Gastroesophageal sphincter (tissue), 3 donors: ENCODE data around the gene SIAH3.

Source experiments
- EP300 ChIP-seq: sonication (generic); formaldehyde crosslinking; IDR thresholded peaks from one replicate; pipeline ENCODE4 v1.6.1; 2017; ENCODE audit warnings: antibody characterized with exemption, mild to moderate bottlenecking
- POLR2A ChIP-seq, 2 donors: fragments of 450-650 bp; IDR thresholded peaks; one replicate each; pipeline ENCODE4 v1.6.1; 2017; ENCODE audit warnings: antibody characterized with exemption in 2 of 2, mild to moderate bottlenecking in 2 of 2, moderate library complexity in 1 of 2
- POLR2AphosphoS5 ChIP-seq: sonication (generic); formaldehyde crosslinking; IDR thresholded peaks from one replicate; pipeline ENCODE4 v1.6.1; 2017; ENCODE audit warnings: antibody characterized with exemption
- TF ChIP-seq, protein P1 (sequence below), 4 experiments: fragments of 200-600 bp in 2 of 4; fragments of 450-650 bp in 2 of 4; sonication (generic) in 1 of 4; IDR thresholded peaks; one replicate each; pipeline ENCODE4 v1.5.1; 2017 to 2019; ENCODE audit warnings: antibody characterized with exemption in 4 of 4, mild to moderate bottlenecking in 2 of 4, moderate library complexity in 2 of 4

DNA sequence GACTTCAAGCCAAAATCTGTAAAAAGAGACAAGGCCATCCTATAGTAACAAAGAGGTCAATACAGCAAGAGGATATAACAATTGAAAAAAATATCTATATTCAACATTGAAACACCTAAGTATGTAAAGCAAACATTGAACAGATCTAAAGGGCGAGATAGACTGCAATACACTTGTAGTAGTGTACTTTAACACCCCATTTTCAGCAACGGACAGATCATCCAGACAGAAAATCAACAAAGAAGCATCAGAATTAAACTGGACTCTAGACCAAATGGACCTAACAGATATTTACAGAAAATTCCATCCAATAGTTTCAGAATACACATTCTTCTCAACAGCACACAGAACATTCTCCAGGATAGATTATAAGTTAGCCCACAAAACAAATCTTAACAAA is 28.7 kb upstream of the SIAH3 start:
- TF ChIP-seq, protein P1, sequence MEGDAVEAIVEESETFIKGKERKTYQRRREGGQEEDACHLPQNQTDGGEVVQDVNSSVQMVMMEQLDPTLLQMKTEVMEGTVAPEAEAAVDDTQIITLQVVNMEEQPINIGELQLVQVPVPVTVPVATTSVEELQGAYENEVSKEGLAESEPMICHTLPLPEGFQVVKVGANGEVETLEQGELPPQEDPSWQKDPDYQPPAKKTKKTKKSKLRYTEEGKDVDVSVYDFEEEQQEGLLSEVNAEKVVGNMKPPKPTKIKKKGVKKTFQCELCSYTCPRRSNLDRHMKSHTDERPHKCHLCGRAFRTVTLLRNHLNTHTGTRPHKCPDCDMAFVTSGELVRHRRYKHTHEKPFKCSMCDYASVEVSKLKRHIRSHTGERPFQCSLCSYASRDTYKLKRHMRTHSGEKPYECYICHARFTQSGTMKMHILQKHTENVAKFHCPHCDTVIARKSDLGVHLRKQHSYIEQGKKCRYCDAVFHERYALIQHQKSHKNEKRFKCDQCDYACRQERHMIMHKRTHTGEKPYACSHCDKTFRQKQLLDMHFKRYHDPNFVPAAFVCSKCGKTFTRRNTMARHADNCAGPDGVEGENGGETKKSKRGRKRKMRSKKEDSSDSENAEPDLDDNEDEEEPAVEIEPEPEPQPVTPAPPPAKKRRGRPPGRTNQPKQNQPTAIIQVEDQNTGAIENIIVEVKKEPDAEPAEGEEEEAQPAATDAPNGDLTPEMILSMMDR (IDR thresholded peaks at IDR 0.05) = no peak
- no peak for TF ChIP-seq POLR2A (IDR thresholded peaks at IDR 0.05)
- TF ChIP-seq POLR2AphosphoS5 = no peak
- no peak for TF ChIP-seq EP300
